Smooth muscle cell of the brain vasculature (primary cell): ENCODE results near the gene SMURF2.
"Not testable (repeated sequence)": the region's sequence is repeated elsewhere in the genome, so short reads cannot be mapped to it uniquely, and the experiment has no call there.

Experiments
- DNase-seq: peaks from one replicate; pipeline ENCODE4 v3.0.0-alpha.2; 2012; ENCODE audit warnings: low read depth, low spot score

Gene SMURF2

DNA sequence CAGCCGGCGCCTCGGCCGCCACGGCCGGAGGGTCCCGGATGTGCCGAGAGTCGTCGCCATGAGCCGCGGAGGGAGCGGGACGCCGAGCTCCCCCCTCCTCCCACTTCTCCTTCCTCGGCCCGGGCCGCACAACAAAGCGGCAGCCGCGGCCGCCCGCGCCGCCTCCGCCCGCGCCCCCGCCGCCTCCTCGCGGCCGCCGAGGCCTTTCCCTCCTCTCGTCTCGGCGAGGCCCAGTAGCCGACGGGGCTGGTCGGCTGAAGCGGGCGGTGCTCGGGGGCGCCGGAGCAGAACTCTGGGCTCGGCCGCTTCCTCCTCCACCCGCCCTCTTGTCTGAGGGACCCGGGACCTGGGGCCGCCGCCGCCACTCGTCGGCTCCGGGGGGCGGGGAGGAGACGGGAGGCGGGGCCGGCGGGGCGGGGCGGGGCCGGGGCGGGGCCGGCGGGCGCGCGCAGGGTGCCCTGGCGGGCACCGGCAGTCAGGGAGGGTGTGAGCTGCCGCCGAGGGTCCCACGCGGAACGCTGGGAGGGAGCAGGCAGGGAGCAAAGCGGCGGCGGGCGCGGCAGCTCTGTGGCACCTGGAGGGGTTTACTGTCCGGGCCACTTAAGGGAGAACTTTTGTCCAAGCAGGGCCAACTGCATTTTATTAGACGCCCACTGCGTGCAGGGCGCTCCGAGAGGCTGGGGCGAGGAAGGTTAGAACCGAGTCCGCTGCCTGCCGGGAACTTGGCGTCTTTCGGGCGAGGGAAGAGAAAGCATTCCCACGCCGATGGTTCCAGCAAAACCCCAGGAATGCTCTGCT lies at the start of gene SMURF2:
Gene SMURF2 (minus strand): TSS at position 332 of the 798 bp plus-strand sequence. CDS start 427 bp downstream, outside the sequence.
- DNase-seq: no peak

GRCh38 chr17:64709481-64709880 lies 47.4 kb upstream of the SMURF2 start:
- DNase-seq: no peak

DNA sequence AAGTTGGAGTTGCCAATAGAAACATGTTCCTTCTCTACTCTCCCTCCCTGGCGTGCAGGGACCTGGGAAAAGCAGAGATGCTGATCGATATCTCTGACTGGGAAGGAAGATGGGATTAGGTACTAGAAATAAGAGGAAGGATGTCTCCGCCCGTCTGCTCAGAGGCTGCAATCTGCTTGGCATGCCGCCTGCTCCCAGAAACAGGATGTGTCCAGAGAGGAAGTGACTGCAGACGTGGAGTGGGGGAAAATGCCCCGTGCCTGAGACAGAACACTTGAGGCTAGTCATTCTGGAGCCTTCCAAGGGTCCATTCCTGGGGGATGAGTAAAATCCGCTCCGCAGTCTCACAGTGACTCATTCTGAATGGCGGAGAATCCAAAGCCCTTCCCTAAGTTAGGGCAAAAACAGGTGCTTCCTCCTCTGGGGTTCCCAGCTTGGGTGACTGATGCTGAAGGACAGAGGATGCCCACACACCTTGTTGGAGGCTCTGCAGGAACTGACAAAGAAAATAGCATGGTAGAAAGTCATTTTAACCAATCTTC lies 45.0 kb upstream of the SMURF2 start:
- peak; percentile 67 for DNase-seq

GRCh38 chr17:64706224-64707049 lies 44.3 kb upstream of the SMURF2 start:
- no peak for DNase-seq

DNA sequence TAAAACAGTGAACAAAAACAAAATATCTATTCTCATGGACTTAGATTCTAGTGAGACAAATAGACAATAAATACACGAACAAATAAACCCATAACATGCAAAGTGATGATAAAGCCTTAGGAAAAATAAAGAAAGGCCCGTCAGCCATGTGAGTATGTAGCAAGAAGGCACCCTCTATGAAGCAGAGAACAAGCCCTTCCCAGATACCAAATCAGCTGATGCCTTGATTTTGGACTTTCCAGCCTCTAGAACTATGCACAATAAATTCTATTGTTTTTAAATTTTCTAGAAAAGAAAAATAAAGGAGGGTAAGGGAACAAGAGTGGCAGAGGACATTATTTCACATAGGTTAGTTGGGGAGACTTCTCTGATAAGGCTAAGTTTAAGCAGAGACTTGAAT lies 40.7 kb upstream of the SMURF2 start:
- DNase-seq: no peak

DNA sequence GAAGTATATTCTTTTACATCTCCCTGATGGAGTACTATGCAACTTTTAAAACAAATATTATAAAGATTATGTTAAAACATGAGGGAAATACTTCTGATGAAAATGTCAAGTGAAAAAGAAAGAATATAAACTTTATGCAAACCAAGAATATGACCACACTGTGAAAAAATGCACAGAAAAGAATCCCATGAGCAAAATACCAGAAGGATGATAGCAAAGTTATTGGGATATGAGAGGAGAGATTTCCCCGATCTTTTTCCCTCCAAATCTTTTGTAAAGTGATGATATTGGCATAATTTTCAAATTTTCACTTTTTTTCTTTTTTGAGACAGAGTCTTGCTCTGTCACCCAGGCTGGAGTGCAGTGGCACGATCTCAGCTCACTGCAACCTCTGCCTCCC lies 36.6 kb upstream of the SMURF2 start:
- no peak for DNase-seq

DNA sequence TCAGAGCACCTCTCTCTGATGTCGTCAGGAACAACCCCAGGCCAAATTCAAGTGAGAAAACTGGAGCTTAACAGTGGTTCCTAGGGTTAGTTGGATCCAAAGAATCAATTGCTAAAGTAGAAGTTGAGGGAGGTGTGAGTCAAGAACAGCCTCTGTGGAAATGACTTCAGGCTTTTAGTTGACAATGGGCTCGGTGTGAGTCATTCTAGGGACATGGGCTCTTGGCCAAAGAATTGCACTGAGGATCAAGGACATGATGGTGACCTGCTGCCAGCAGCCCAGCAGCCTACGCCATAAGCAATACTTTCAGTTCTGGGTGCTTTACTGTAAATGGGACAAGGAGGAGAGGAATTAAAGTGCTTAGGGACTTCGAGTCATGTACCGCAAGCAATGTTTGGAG lies 32.1 kb upstream of the SMURF2 start:
- DNase-seq: no peak

DNA sequence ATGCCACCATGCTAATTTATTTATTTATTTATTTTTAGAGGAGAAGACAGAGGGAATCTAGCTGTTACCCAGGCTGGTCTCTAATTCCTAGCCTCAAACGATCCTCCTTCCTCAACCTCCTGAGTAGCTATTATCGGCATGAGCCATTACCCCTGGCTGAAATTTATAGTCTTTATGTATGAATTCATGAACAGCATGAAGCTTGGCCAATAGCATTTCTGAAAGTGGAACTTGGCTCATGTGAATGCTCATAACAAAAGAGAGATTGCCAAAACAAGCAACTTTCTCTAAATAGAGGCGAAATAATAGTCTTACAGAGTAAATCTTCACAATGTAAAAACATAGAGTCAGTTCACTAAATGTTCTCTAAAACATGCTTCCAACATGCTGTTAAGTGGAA lies 30.1 kb upstream of the SMURF2 start:
- no peak for DNase-seq

- no peak for DNase-seq
These were observed 27.0 kb upstream of the SMURF2 start for GRCh38 chr17:64689106-64689505.

- DNase-seq: no peak
These were observed 26.4 kb upstream of the SMURF2 start for GRCh38 chr17:64688481-64688880.

GRCh38 chr17:64687961-64688360 lies 25.9 kb upstream of the SMURF2 start:
- no peak for DNase-seq

DNA sequence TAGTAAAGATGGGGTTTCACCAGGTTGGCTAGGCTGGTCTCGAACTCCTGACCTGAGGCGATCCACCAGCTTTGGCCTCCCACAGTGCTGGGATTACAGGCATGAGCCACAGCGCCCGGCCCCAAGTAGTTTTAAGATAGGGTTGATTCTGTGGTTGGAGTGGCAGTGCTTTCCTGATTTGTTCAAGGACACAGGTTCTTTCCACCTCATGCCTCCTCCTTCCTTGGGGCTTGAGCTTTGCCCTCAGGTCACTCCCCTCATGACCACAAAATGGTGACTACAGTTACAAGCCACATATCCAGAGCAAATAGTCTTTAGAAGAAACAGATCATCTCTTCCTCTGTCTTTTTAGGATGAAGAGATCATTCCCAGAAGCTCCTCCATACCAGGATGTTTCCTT lies 25.3 kb upstream of the SMURF2 start:
- no peak for DNase-seq

DNA sequence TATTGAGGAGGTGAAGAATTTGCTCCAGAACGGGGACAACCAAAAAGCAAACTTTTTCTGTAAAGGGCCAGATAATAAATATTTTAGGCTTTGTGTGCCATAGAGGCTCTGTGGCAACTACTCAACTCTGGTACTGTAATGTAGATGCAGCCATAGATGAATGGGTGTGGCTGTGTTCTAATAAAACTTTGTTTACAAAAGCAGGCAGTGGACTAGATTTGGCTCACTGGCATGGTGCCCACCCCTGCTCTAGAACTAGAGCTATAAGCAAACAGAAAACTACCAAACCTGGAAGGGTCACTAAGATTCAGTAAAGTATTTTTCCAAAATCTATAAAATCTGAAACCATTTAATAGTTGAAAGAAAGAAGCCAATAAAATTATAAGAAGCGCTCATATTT lies 24.6 kb upstream of the SMURF2 start:
- DNase-seq: no peak

DNA sequence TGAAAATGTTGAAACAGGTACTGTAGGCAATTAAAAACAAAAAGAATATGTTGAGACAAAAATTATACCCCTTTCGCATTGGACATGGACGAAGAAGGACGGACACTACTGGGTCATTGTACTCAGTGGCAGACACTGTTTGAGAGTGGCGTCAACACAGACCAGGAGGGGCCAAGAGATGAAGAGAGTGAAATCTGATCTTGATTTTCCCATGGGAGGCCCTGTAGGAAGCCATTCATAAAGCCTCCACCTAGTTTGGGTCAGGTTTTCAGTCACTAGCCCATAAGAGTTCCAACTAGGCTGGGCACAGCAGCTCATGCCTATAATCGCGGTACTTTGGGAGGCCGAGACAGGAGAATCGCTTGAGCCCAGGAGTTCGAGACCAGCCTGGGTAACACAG lies 23.6 kb upstream of the SMURF2 start:
- no peak for DNase-seq

DNA sequence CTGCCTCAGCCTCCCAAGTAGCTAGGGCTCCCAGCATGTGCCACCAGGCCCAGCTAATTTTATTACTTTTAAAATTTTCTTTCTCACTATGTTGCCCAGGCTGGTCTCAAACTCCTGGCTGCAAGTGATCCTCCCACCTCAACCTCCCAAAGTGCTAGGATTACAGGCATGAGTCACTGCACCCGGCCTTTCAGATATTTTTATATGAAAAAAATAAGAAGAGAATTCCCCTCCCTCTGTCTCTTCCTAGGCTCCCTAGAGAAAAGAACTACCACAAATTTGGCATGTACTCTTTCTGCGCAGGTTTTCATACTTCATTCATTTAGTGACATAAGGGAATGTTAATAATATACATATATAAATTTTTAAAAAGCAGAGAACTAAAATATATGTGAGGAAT lies 21.7 kb upstream of the SMURF2 start:
- no peak for DNase-seq

GRCh38 chr17:64682261-64683181 lies 20.4 kb upstream of the SMURF2 start:
- no peak for DNase-seq

DNA sequence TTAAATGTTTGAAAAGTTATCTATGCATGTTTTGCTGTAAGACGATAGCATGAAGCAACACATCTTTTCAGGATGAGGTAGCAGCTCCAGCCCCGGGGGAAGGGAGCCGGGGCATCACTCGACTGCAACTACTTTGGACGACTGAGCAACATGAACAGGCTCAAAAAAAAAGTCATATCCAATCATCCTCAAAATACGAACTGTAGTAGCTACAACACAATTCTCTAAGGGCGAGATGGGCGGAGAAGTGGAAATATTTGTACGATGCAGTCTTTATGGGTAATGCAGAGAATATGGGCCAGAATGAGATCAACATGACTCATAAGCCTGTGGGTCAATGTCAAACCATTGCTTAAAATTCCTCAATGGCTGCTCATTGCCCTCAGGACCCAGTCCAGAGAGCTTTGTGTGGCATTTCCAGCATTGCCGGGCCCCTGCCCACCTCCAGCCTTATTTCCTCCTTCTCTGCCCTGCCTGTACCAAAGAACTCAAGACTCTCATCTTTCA lies 17.7 kb upstream of the SMURF2 start:
- DNase-seq: peak; percentile 73

DNA sequence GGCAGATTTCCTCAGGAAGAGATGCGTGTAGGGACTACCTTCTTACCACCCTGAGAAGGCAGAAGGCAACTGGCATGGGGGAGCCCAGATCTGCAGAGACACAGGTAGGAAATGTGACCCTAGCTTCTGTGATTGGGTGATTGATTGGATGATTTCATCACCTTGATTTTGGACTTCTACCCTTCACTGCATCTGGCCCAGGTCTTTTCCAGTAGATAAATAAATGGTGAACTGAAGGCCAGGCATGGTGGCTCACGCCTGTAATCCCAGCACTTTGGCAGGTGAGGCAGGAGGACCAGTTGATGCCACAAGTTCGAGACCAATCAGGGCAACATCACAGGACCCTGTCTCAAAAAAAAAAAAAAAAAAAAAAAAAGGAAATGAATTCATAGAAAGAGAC lies 14.7 kb upstream of the SMURF2 start:
- DNase-seq: no peak

DNA sequence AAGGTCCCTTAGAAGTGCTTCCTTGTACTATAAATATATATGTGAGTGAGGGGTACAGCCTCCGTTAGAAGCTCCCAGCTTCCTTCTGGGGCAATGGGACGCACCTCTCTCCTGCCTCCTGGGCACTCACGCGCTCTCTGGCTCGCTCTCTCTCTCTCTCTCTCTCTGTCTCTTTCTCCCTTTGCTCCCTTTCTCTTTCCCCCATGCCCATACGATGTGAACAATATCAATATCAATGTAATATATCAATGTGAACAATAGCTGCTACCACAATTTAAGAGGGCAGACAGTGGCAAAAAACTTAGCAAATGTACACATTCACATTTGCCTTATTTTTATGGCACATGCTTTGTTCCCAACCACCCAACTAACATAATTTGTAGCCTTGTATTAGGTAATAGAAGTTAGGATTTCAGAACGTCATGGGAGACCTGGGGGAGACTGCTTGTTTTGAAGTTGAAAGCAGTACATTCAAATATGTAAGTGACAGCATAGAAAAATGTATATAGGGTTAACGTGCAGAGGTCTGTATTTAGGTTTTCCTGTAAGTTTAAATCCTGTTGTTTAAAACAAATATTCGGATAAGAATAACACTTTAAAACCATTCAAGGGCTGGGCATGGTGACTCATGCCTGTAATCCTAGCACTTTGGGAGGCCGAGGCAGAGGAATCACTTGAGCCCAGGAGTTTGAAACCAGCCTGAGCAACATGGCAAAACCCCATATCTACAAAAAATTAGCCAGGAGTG lies 8.9 kb upstream of the SMURF2 start:
- DNase-seq: not testable (repeated sequence)
